SJSA1 (cell line): ENCODE measurements around the gene BCL2L12. TPM values are rescaled to one million over a fixed set of nuclear protein-coding genes. Genes with fewer than 3 reads are reported as not detected.

ENCODE experiments used
- DNase-seq, 2 experiments: peaks; one replicate each; pipeline ENCODE4 v3.0.0-alpha.2; 2015 to 2020; ENCODE audit warnings: low spot score in 2 of 2, low read depth in 1 of 2
- H3K27ac ChIP-seq: fragments of 250-450 bp; sonication (Bioruptor Pico); 2 replicates; pipeline ENCODE4 v1.5.1; 2020; ENCODE audit warnings: mild to moderate bottlenecking, moderate library complexity
- H3K27me3 ChIP-seq: fragments of 250-450 bp; sonication (Bioruptor Pico); replicated peaks from 2 replicates; pipeline ENCODE4 v1.5.1; 2020; ENCODE audit warnings: mild to moderate bottlenecking, moderate library complexity
- H3K36me3 ChIP-seq: fragments of 250-450 bp; sonication (Bioruptor Pico); 2 replicates; pipeline ENCODE4 v1.5.1; 2020; ENCODE audit warnings: mild to moderate bottlenecking
- H3K4me1 ChIP-seq: fragments of 250-450 bp; sonication (Bioruptor Pico); replicated peaks from 2 replicates; pipeline ENCODE4 v1.6.1; 2021; ENCODE audit warnings: mild to moderate bottlenecking
- H3K4me3 ChIP-seq: fragments of 250-450 bp; sonication (Bioruptor Pico); 2 replicates; pipeline ENCODE4 v1.5.1; 2020; ENCODE audit warnings: mild to moderate bottlenecking
- H3K9me3 ChIP-seq: fragments of 250-450 bp; sonication (Bioruptor Pico); replicated peaks from 2 replicates; pipeline ENCODE4 v1.5.1; 2020; ENCODE audit warnings: mild to moderate bottlenecking
- total RNA-seq: library from RNA; depleted of rRNA; stranded (reverse); fragments of >200 nt; shearing (Covaris generic); gene quantifications from 2 replicates; pipeline ENCODE4 v1.2.3, GENCODE V29; 2014

BCL2L12 gene
- total RNA-seq, 1 experiment from 2014 or later: 16.2 TPM

DNA sequence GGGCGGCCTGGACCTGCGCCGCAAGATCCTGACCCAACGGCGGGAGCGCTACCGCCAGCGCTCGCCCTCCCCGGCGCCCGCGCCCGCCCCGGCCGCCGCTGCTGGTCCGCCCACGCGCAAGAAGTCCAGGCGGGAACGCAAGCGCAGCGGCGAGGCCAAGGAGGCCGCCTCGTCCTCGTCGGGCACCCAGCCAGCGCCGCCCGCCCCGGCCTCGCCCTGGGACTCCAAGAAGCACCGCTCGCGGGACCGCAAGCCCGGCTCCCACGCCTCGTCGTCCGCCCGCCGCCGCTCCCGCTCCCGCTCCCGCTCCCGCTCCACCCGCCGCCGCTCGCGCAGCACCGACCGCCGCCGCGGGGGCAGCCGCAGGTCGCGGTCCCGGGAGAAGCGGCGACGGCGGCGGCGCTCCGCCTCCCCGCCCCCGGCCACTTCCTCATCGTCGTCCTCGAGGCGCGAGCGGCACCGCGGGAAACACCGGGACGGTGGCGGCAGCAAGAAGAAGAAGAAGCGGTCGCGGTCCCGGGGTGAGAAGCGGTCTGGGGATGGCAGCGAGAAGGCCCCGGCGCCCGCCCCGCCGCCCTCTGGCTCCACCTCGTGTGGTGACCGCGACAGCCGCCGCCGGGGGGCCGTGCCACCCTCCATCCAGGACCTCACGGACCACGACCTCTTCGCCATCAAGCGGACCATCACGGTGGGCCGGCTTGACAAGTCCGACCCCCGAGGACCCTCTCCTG lies 13.7 kb upstream of the BCL2L12 start:
- Histone ChIP-seq H3K4me3 (no peak overlapping the region), H3K9me3 (no peaks in the 10 kb centered on the region), H3K36me3 (peaks cover 90% of the 10 kb centered on the region), H3K27ac (no peak overlapping the region), H3K4me1 (no peaks in the 10 kb centered on the region), H3K27me3 (no peaks in the 10 kb centered on the region)
- no peak for DNase-seq

DNA sequence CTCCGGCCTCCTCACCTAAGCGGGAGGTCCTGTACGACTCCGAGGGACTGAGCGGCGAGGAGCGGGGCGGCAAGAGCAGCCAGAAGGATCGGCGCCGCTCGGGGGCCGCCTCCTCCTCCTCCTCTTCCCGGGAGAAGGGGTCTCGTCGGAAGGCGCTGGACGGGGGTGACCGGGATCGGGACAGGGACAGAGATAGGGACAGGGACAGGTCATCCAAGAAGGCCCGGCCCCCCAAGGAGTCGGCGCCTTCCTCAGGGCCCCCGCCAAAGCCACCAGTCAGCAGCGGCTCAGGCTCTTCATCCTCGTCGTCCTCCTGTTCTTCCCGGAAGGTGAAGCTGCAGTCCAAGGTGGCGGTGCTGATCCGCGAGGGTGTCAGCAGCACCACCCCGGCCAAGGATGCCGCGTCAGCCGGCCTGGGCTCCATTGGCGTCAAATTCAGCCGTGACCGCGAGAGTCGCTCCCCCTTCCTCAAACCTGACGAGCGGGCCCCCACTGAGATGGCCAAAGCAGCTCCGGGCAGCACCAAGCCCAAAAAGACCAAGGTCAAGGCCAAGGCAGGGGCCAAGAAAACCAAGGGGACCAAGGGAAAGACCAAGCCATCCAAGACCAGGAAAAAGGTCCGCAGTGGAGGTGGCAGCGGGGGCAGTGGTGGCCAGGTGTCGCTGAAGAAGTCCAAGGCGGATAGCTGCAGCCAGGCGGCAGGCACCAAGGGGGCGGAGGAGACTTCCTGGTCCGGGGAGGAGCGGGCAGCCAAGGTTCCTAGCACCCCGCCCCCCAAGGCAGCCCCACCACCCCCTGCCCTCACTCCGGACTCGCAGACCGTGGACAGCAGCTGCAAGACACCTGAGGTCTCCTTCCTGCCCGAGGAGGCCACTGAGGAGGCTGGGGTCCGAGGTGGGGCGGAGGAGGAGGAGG lies 12.9 kb upstream of the BCL2L12 start:
- no peak overlapping the region for H3K27ac ChIP-seq

GRCh38 chr19:49653466-49653806 lies 12.3 kb upstream of the BCL2L12 start:
- H3K27me3 ChIP-seq: no peaks in the 10 kb centered on the region
- H3K27ac ChIP-seq: no peak overlapping the region
- DNase-seq: no peak
- no peak overlapping the region for H3K4me3 ChIP-seq
- H3K36me3 ChIP-seq: peaks cover 87% of the 10 kb centered on the region
- H3K9me3 ChIP-seq: no peaks in the 10 kb centered on the region
- no peaks in the 10 kb centered on the region for H3K4me1 ChIP-seq

More for the DNA sequence above, 12.9 kb upstream of the BCL2L12 start:
- Histone ChIP-seq H3K27me3 (no peaks in the 10 kb centered on the region), H3K9me3 (no peaks in the 10 kb centered on the region), H3K4me3 (no peak overlapping the region), H3K36me3 (peaks cover 87% of the 10 kb centered on the region), H3K4me1 (no peaks in the 10 kb centered on the region)
- DNase-seq: no peak

DNA sequence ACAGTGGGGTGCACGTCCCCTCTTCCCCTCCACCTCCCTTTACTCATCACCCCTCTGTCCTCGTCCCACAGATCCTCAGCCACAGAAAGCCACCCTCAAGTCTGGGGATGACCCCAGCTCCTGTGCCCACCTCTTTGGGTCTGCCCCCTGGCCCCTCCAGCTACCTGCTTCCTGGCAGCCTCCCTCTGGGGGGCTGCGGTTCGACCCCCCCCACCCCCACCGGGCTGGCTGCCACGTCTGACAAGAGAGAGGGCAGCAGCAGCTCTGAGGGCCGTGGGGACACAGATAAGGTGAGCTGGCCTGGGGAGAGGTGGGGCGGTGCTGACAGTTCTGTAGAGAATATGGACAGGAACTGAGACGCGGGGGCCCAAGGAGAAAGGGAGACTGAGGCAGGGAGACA lies 11.2 kb upstream of the BCL2L12 start:
- Histone ChIP-seq H3K27ac (no peak overlapping the region), H3K36me3 (peaks cover 87% of the 10 kb centered on the region), H3K4me1 (no peaks in the 10 kb centered on the region), H3K9me3 (no peaks in the 10 kb centered on the region), H3K4me3 (no peak overlapping the region), H3K27me3 (no peaks in the 10 kb centered on the region)
- no peak for DNase-seq

GRCh38 chr19:49655570-49656455 lies 9.9 kb upstream of the BCL2L12 start:
- no peak for DNase-seq
- no peak overlapping the region for H3K27ac ChIP-seq
- peaks cover 87% of the 10 kb centered on the region for H3K36me3 ChIP-seq
- H3K9me3 ChIP-seq: no peaks in the 10 kb centered on the region
- no peaks in the 10 kb centered on the region for H3K27me3 ChIP-seq
- no peak overlapping the region for H3K4me3 ChIP-seq
- H3K4me1 ChIP-seq: no peaks in the 10 kb centered on the region

DNA sequence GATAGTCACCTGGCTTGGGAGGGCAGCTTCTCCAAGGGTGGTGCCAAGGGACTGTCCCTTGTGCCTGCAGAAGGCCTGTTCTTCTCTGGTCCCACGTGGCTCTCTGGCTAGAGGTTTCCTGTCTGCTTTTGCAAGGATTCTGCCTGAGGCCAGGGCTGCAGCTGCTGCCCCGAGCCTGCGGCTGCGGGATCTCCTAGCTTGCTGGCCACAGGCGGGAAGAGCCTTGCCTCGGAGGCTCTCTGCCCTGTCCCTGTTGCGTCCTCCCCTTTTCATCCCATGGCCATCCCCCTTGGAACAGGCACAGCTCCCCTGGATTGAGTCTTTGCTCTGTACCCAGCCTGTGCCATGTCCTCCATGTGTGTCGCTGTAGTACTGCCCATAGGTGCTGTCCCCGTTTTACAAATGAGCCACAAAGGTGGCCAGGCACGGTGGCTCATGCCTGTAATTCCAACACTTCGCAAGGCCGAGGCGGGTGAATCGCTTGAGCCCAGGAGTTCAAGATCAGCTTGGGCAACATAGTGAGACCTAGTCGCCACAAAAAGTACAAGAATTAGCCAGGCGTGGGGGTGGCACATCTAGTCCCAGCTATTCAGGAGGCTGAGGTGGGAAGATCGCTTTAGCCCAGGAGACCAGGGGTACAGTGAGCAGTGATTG lies 9.2 kb upstream of the BCL2L12 start:
- no peaks in the 10 kb centered on the region for H3K27me3 ChIP-seq
- DNase-seq: no peak
- H3K4me3 ChIP-seq: no peak overlapping the region
- H3K4me1 ChIP-seq: no peaks in the 10 kb centered on the region
- H3K9me3 ChIP-seq: no peaks in the 10 kb centered on the region
- H3K27ac ChIP-seq: no peak overlapping the region
- H3K36me3 ChIP-seq: peaks cover 88% of the 10 kb centered on the region

GRCh38 chr19:49657493-49658138 lies 8.1 kb upstream of the BCL2L12 start:
- peaks cover 92% of the 10 kb centered on the region for H3K36me3 ChIP-seq
- DNase-seq: no peak

DNA sequence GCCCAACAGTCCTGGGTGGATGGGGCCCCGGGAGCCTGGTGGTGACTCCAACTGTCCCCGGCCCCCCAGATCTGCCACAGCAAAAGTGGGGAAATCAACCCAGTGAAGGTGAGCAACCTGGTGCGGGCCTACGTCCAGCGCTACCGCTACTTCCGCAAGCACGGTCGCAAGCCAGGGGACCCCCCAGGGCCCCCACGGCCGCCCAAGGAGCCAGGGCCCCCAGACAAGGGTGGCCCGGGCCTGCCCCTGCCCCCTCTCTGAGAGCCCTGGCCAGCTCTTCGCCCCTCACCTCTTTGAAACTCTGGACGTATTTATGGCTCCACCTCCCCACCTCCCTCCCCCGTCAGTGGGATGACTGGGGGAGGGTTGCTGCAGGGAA lies 7.6 kb upstream of the BCL2L12 start:
- Histone ChIP-seq H3K4me3 (no peak overlapping the region), H3K9me3 (no peaks in the 10 kb centered on the region), H3K36me3 (peaks cover 93% of the 10 kb centered on the region), H3K4me1 (no peaks in the 10 kb centered on the region), H3K27me3 (no peaks in the 10 kb centered on the region), H3K27ac (no peak overlapping the region)
- DNase-seq: no peak

More at GRCh38 chr19:49657493-49658138, 8.1 kb upstream of the BCL2L12 start:
- Histone ChIP-seq H3K9me3 (no peaks in the 10 kb centered on the region), H3K4me1 (no peaks in the 10 kb centered on the region), H3K27me3 (no peaks in the 10 kb centered on the region), H3K27ac (no peak overlapping the region), H3K4me3 (no peak overlapping the region)

DNA sequence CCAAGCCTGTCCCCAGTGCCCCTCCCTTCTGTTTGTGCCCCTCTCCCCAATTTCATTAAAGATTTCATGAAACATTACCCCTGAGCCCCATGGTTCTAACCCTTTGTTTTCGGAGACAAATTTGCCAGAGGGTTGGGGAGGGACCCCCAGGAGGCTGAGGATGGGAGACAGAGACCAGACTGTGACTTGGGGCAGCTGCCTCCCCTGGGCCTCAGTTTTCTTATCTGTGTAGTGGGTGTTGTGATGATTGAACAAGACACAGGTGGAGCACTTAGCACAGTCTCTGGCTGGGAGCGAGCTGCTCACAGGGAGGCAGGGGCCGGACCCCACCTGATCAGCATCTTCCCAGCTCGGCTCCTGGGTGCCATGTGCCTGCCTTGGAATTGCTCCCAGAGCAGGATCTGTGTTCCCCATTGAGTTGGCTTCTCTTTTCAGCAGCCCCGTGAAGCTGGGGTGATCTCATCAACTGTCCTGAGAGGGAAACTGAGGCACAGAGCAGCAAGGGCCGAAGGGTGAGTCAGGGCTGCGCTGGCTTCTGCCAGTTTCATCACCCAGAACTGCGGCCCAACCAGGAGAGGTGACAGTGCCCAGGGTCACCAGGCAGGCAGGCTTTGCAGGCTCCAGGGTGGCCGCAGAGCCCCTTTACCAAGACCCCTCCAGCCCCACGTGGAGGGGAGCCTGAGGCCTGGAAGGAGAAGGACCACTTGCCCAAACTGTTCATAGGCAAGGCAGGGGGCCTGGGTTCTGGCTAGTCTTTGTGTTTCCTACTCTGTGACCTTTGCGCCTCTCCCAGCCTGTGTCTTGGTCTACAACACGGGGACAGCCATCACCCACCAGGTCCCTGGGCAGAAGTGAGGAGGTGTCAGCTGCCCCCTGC lies 6.9 kb upstream of the BCL2L12 start:
- H3K27ac ChIP-seq: no peak overlapping the region
- H3K9me3 ChIP-seq: no peaks in the 10 kb centered on the region
- H3K36me3 ChIP-seq: peaks cover 90% of the 10 kb centered on the region
- no peak overlapping the region for H3K4me3 ChIP-seq
- no peaks in the 10 kb centered on the region for H3K27me3 ChIP-seq
- no peak for DNase-seq
- H3K4me1 ChIP-seq: peaks cover 1% of the 10 kb centered on the region; the same call in 1 of the 2 replicates

DNA sequence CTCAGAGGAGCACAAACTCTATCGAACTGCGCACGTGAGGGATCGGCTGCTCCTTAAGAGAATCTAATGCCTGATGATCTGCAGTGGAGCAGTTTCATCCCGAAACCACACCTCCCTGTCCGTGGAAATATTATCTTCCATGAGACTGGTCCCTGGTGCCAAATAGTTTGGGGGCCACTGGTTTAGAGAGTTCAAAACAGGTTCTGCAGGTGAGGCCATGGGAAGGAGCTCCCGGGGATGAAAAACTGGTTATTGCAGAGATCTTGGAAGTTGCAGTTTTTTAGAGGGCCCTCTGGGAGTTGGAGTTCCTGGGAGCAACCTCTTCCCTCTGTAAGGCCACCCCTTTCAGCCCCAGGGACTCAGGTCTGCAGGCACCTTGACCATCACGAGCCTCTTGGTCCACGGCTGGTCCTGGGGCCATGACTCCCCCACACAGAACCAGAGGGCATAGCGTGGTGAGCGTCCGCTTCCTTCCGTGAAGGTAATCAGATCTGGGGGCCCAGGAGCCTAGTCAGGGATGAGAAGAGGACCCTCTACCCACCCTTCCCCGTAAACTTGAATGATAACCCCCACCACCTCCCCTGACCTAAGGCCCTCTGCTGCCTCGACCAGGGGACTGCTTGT lies 5.3 kb upstream of the BCL2L12 start:
- Histone ChIP-seq H3K4me1 (peaks cover 6% of the 10 kb centered on the region; the same call in 1 of the 2 replicates), H3K4me3 (no peak overlapping the region), H3K36me3 (peaks cover 76% of the 10 kb centered on the region), H3K27ac (no peak overlapping the region), H3K27me3 (no peaks in the 10 kb centered on the region), H3K9me3 (no peaks in the 10 kb centered on the region)
- DNase-seq: no peak

- Histone ChIP-seq H3K27me3 (no peaks in the 10 kb centered on the region), H3K4me1 (peaks cover 15% of the 10 kb centered on the region), H3K27ac (no peak overlapping the region), H3K36me3 (peaks cover 63% of the 10 kb centered on the region), H3K9me3 (no peaks in the 10 kb centered on the region), H3K4me3 (no peak overlapping the region)
- DNase-seq: no peak
These were observed 3.7 kb upstream of the BCL2L12 start for GRCh38 chr19:49662011-49662410.

DNA sequence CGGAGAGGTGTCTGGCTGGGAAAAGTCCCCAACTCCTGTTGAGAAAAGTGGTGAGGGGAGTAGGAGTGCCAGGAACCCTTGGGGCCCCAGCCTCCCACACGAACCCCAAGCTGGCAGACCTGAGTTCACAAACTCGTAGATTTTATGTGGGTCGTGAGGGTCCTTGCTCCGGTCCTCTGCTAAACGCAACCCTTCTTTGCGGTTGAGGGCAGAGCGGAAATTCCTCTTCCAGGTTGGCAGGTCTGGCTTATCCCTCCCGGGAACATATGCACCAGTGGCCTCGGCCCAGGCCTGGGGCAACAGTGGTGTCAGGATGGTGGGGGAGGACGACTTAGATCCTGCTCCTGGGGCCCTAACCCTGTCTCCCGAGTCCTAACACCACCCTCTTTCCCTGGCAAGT lies 2.5 kb upstream of the BCL2L12 start:
- H3K9me3 ChIP-seq: no peaks in the 10 kb centered on the region
- H3K36me3 ChIP-seq: peaks cover 59% of the 10 kb centered on the region
- H3K27ac ChIP-seq: no peak overlapping the region
- peaks cover 20% of the 10 kb centered on the region for H3K4me1 ChIP-seq
- no peak overlapping the region for H3K4me3 ChIP-seq
- H3K27me3 ChIP-seq: no peaks in the 10 kb centered on the region
- DNase-seq: no peak
